ENCODE results near the gene PIK3CD. TPM values are rescaled to one million over a fixed set of nuclear protein-coding genes. Genes with fewer than 3 reads are reported as not detected.

Gene PIK3CD
- total and polyA plus RNA-seq, 2 experiments from 2014 or later: 6.6 to 32.1 TPM

DNA sequence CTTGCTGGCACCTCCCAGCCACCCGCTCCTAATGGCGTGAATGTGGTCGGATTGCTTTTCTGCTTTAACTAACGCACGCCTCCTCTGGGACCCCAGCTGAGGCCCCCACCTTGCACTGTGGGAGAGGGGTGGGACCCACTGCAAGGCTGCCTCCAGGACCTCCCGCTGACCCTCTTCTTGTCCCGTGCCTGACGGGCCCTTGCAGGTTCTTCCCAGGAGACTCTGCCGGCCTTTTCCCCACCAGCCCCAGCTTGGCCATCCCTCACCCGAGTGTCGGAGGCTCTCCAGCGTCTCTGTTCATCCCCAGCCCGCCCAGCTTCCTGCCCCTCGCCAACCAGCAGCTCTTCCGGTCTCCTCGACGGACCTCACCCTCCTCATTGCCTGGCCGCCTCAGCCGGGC lies 44.2 kb upstream of the PIK3CD start:
- no peak overlapping the region for H3K27ac ChIP-seq (ENCODE audit: low read depth)
- H3K4me3 ChIP-seq: no peak overlapping the region
- H3K9me2 ChIP-seq (ENCODE audit: insufficient read depth): no peaks in the 10 kb centered on the region
- H3K9me3 Mint-ChIP-seq: no peaks in the 10 kb centered on the region; the same call in 2 of the 3 replicates
- H3K27me3 ChIP-seq (ENCODE audit: insufficient read depth): no peaks in the 10 kb centered on the region
- no peak overlapping the region for H2AFZ ChIP-seq
- H3K27me3 Mint-ChIP-seq (ENCODE audit: insufficient read depth, low read depth, poor library complexity): peaks cover 8% of the 10 kb centered on the region
- no peaks in the 10 kb centered on the region; the same call in 1 of the 2 replicates for H4K20me1 ChIP-seq (replicated peaks; ENCODE audit: insufficient read depth)
- H3K4me3 Mint-ChIP-seq: no peak overlapping the region
- no peak overlapping the region for H3K4me2 ChIP-seq
- no peaks in the 10 kb centered on the region for H3K4me1 ChIP-seq (ENCODE audit: insufficient read depth)
- H3F3A ChIP-seq (replicated peaks; ENCODE audit: low read depth): no peaks in the 10 kb centered on the region
- H3K36me3 Mint-ChIP-seq (ENCODE audit: low read depth): peaks cover 18% of the 10 kb centered on the region
- TF ChIP-seq ZNF462 (CRISPR knock-in tag; IDR thresholded peaks at IDR 0.05) (no peak), CREB1 (CRISPR knock-in tag; IDR thresholded peaks at IDR 0.05; ENCODE audit: low read depth) (no peak), ZNF331 (CRISPR knock-in tag; IDR thresholded peaks at IDR 0.05; ENCODE audit: low read depth) (no peak), EZH2 (IDR thresholded peaks at IDR 0.05; ENCODE audit: low read depth, unreplicated experiment) (no peak), ETS1 (IDR thresholded peaks at IDR 0.05) (no peak), NANOG (IDR thresholded peaks at IDR 0.05; ENCODE audit: borderline replicate concordance) (no peak)
- 0 out of 3 replicates have a peak, but pooled peaks cover 2% of the 10 kb centered on the region for H3K4me1 Mint-ChIP-seq
- H3K79me2 ChIP-seq (replicated peaks; ENCODE audit: insufficient read depth): no peaks in the 10 kb centered on the region
- no peak overlapping the region for H3K27ac Mint-ChIP-seq
- H3K36me3 ChIP-seq (ENCODE audit: insufficient read depth): 0 out of 2 replicates have a peak, but pooled peaks cover 3% of the 10 kb centered on the region
- DNase-seq (ENCODE audit: low spot score) (no peak), ATAC-seq (no peak)
